ENCODE results near the gene KCNE3. TPM values are rescaled to one million over a fixed set of nuclear protein-coding genes. Genes with fewer than 3 reads are reported as not detected.

The KCNE3 gene
- total and polyA plus RNA-seq, 2 experiments from 2014 or later = 2.3 to 10.6 TPM

DNA sequence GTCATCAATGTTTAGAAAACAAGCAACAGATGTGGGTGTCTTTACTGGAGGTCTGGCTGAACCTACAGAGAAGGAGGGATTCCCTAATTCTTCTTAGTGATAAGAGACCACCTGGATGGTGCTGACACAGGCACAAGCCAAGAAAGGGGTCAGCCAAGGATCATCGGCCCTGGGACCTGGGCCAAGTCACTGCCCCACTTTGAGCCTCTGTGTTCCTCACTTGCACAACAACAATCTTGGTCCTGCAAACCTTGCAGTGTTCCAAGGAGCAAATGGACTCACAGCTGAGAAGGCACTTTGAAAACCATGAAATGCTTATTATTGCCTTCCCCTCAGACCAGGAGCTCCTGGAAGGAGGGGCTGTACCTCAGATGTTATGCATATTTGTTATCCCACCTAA, 7.0 kb upstream of the KCNE3 start (continued):
- TF ChIP-seq, protein P1, sequence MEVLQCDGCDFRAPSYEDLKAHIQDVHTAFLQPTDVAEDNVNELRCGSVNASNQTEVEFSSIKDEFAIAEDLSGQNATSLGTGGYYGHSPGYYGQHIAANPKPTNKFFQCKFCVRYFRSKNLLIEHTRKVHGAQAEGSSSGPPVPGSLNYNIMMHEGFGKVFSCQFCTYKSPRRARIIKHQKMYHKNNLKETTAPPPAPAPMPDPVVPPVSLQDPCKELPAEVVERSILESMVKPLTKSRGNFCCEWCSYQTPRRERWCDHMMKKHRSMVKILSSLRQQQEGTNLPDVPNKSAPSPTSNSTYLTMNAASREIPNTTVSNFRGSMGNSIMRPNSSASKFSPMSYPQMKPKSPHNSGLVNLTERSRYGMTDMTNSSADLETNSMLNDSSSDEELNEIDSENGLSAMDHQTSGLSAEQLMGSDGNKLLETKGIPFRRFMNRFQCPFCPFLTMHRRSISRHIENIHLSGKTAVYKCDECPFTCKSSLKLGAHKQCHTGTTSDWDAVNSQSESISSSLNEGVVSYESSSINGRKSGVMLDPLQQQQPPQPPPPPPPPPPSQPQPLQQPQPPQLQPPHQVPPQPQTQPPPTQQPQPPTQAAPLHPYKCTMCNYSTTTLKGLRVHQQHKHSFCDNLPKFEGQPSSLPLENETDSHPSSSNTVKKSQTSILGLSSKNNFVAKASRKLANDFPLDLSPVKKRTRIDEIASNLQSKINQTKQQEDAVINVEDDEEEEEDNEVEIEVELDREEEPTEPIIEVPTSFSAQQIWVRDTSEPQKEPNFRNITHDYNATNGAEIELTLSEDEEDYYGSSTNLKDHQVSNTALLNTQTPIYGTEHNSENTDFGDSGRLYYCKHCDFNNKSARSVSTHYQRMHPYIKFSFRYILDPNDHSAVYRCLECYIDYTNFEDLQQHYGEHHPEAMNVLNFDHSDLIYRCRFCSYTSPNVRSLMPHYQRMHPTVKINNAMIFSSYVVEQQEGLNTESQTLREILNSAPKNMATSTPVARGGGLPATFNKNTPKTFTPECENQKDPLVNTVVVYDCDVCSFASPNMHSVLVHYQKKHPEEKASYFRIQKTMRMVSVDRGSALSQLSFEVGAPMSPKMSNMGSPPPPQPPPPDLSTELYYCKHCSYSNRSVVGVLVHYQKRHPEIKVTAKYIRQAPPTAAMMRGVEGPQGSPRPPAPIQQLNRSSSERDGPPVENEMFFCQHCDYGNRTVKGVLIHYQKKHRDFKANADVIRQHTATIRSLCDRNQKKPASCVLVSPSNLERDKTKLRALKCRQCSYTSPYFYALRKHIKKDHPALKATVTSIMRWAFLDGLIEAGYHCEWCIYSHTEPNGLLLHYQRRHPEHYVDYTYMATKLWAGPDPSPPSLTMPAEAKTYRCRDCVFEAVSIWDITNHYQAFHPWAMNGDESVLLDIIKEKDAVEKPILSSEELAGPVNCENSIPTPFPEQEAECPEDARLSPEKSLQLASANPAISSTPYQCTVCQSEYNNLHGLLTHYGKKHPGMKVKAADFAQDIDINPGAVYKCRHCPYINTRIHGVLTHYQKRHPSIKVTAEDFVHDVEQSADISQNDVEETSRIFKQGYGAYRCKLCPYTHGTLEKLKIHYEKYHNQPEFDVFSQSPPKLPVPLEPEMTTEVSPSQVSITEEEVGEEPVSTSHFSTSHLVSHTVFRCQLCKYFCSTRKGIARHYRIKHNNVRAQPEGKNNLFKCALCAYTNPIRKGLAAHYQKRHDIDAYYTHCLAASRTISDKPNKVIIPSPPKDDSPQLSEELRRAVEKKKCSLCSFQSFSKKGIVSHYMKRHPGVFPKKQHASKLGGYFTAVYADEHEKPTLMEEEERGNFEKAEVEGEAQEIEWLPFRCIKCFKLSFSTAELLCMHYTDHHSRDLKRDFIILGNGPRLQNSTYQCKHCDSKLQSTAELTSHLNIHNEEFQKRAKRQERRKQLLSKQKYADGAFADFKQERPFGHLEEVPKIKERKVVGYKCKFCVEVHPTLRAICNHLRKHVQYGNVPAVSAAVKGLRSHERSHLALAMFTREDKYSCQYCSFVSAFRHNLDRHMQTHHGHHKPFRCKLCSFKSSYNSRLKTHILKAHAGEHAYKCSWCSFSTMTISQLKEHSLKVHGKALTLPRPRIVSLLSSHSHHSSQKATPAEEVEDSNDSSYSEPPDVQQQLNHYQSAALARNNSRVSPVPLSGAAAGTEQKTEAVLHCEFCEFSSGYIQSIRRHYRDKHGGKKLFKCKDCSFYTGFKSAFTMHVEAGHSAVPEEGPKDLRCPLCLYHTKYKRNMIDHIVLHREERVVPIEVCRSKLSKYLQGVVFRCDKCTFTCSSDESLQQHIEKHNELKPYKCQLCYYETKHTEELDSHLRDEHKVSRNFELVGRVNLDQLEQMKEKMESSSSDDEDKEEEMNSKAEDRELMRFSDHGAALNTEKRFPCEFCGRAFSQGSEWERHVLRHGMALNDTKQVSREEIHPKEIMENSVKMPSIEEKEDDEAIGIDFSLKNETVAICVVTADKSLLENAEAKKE (CRISPR knock-in tag; IDR thresholded peaks at IDR 0.05) = no peak
- no peak for TF ChIP-seq ZNF331 (CRISPR knock-in tag; IDR thresholded peaks at IDR 0.05; ENCODE audit: low read depth)
- no peak for TF ChIP-seq NANOG (IDR thresholded peaks at IDR 0.05; ENCODE audit: borderline replicate concordance)

DNA sequence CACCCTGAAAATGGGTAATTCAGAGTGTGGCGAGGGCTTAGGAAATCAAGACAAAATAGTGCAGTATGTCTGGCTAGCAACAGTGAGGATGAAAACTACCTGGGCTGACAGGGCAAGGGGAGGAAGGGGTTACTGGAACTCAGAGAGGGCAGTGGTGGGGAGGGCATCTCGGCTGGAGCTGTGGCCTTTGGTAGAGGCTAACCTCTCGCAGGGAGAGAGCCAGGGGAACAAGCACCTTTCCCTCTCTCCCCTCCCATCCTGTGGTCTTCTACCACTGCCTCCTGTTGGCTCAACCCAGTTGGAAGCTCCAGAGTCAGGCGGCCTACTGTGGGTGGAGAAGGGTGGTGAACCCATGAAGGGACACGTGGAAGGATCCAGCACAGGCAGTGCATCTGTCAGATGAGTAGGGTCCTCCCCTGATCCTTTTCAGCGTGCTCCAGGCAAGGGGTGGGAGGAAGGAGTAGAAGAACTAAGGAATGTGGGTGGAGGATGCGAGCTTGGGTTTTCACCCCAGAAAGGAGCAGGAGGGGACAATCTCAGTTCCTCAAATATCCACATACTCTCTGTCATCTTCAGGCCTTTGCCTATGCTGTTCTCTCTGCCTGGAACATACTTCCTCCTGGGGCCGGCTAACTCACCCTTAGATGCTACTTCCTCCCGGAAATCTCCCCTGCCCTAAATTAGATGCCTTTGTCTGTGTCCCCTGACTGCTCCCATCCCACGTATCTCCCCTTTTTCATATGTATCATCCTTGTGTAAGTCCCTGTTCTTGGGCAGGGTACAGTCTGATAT, 6.2 kb upstream of the KCNE3 start:
- peaks cover under 1% of the 10 kb centered on the region for H3K4me1 Mint-ChIP-seq
- no peak overlapping the region for H2AFZ ChIP-seq
- peaks cover 6% of the 10 kb centered on the region for H3K27me3 Mint-ChIP-seq (ENCODE audit: insufficient read depth, low read depth, poor library complexity)
- H3K4me1 ChIP-seq (ENCODE audit: insufficient read depth) = no peaks in the 10 kb centered on the region
- no peak overlapping the region for H3K4me3 Mint-ChIP-seq
- H3K9me3 Mint-ChIP-seq = no peaks in the 10 kb centered on the region; the same call in 2 of the 3 replicates
- H3K9me2 ChIP-seq (ENCODE audit: insufficient read depth) = peaks cover 22% of the 10 kb centered on the region; the same call in 1 of the 2 replicates
- no peak overlapping the region for H3K27ac ChIP-seq (ENCODE audit: low read depth)
- no peak overlapping the region for H3K4me3 ChIP-seq
- no peak overlapping the region for H3K27ac Mint-ChIP-seq
- DNase-seq (ENCODE audit: low spot score) (no peak), ATAC-seq (no peak)
- no peaks in the 10 kb centered on the region for H3K36me3 ChIP-seq (ENCODE audit: insufficient read depth)
- H4K20me1 ChIP-seq (replicated peaks; ENCODE audit: insufficient read depth) = no peaks in the 10 kb centered on the region
- no peaks in the 10 kb centered on the region for H3K27me3 ChIP-seq (ENCODE audit: insufficient read depth)
- H3K36me3 Mint-ChIP-seq (ENCODE audit: low read depth) = no peaks in the 10 kb centered on the region
- H3K79me2 ChIP-seq (replicated peaks; ENCODE audit: insufficient read depth) = no peaks in the 10 kb centered on the region
- H3F3A ChIP-seq (replicated peaks; ENCODE audit: low read depth) = no peaks in the 10 kb centered on the region
- H3K4me2 ChIP-seq = no peak overlapping the region
- TF ChIP-seq, protein P2, sequence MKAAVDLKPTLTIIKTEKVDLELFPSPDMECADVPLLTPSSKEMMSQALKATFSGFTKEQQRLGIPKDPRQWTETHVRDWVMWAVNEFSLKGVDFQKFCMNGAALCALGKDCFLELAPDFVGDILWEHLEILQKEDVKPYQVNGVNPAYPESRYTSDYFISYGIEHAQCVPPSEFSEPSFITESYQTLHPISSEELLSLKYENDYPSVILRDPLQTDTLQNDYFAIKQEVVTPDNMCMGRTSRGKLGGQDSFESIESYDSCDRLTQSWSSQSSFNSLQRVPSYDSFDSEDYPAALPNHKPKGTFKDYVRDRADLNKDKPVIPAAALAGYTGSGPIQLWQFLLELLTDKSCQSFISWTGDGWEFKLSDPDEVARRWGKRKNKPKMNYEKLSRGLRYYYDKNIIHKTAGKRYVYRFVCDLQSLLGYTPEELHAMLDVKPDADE (IDR thresholded peaks at IDR 0.05) = no peak
- no peak for TF ChIP-seq STAT1 (IDR thresholded peaks at IDR 0.05; ENCODE audit: unreplicated experiment)
- TF ChIP-seq EZH2 (IDR thresholded peaks at IDR 0.05; ENCODE audit: low read depth, unreplicated experiment) = no peak
- TF ChIP-seq, protein P1 (CRISPR knock-in tag; IDR thresholded peaks at IDR 0.05) = no peak
